MM.1S (cell line): ENCODE data around the gene STAT3.

Experiments used
- EZH2 ChIP-seq: fragments of 300-600 bp; sonication (generic); optimal IDR thresholded peaks from 2 replicates; pipeline ENCODE3; 2017; ENCODE audit warnings: low read depth, mild to moderate bottlenecking, antibody characterized with exemption, low read length, mixed read lengths
- TF ChIP-seq, protein P1 (sequence below): fragments of 300-600 bp; sonication (generic); IDR thresholded peaks from 2 replicates; pipeline ENCODE4 v1.5.1; 2016; ENCODE audit warnings: antibody characterized with exemption, low read length, mixed read lengths

DNA sequence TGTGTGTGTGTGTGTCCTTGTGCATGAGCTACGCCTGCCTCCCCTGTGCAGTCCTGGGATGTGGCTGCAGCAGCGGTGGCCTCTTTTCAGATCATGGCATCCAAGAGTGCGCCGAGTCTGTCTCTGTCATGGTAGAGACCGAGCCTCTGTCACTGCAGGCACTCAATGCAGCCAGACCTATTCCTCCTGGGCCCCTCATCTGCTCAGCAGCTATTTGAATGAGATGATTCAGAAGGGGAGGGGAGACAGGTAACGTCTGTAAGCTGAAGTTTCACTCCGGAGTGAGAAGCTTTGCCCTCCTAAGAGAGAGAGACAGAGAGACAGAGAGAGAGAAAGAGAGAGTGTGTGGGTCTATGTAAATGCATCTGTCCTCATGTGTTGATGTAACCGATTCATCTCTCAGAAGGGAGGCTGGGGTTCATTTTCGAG, 77.4 kb downstream of the STAT3 start:
- TF ChIP-seq, protein P1, sequence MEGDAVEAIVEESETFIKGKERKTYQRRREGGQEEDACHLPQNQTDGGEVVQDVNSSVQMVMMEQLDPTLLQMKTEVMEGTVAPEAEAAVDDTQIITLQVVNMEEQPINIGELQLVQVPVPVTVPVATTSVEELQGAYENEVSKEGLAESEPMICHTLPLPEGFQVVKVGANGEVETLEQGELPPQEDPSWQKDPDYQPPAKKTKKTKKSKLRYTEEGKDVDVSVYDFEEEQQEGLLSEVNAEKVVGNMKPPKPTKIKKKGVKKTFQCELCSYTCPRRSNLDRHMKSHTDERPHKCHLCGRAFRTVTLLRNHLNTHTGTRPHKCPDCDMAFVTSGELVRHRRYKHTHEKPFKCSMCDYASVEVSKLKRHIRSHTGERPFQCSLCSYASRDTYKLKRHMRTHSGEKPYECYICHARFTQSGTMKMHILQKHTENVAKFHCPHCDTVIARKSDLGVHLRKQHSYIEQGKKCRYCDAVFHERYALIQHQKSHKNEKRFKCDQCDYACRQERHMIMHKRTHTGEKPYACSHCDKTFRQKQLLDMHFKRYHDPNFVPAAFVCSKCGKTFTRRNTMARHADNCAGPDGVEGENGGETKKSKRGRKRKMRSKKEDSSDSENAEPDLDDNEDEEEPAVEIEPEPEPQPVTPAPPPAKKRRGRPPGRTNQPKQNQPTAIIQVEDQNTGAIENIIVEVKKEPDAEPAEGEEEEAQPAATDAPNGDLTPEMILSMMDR, result no peak
- TF ChIP-seq EZH2, result no peak
